ENCODE measurements around the gene CHD6. TPM values are rescaled to one million over a fixed set of nuclear protein-coding genes. Genes with fewer than 3 reads are reported as not detected.
A peak's percentile ranks its signal among the peaks of the same experiment; 100 is the strongest.

The CHD6 gene
- total and polyA plus RNA-seq, 2 of the 13 experiments (the other 11 are each of a cell fraction or from before 2014, with no cell fraction given) = 14.4 to 52.0 TPM

- TF ChIP-seq BATF2 (CRISPR knock-in tag; IDR thresholded peaks at IDR 0.05) (no peak), SPEN (CRISPR knock-in tag; IDR thresholded peaks at IDR 0.05; ENCODE audit: low read depth) (no peak), MED13 (CRISPR knock-in tag; IDR thresholded peaks at IDR 0.05) (no peak), ZSCAN31 (CRISPR knock-in tag; IDR thresholded peaks at IDR 0.05; ENCODE audit: low read depth) (no peak), ZNF773 (CRISPR knock-in tag; IDR thresholded peaks at IDR 0.05; ENCODE audit: borderline replicate concordance) (no peak), PLRG1 (conservative IDR thresholded peaks at IDR 0.05) (no peak), SMARCC2 (IDR thresholded peaks at IDR 0.05) (no peak), ZNF724P (CRISPR knock-in tag; IDR thresholded peaks at IDR 0.05; ENCODE audit: borderline replicate concordance) (no peak; the same call in 1 of the 2 replicates), NR2F1 (CRISPR knock-in tag; IDR thresholded peaks at IDR 0.05) (peak in 1 of 2 experiments; percentile 9; a peak in 1 of 4 replicates), ZMYM2 (CRISPR knock-in tag; IDR thresholded peaks at IDR 0.05) (no peak), SUZ12 (IDR thresholded peaks at IDR 0.05; ENCODE audit: low read depth, low read length) (no peak), PRPF4 (IDR thresholded peaks at IDR 0.05; ENCODE audit: low read depth, low read length, poor library complexity, severe bottlenecking) (no peak), NFIB (CRISPR knock-in tag; IDR thresholded peaks at IDR 0.05; ENCODE audit: borderline replicate concordance) (no peak), TCF12 (IDR thresholded peaks at IDR 0.05) (no peak), TCF12 (CRISPR knock-in tag; IDR thresholded peaks at IDR 0.05) (no peak), PAWR (CRISPR knock-in tag; IDR thresholded peaks at IDR 0.05; ENCODE audit: borderline replicate concordance) (no peak), PHF20 (CRISPR knock-in tag; IDR thresholded peaks at IDR 0.05) (no peak), DMAP1 (CRISPR knock-in tag; IDR thresholded peaks at IDR 0.05) (peak; percentile 73; the same call in 1 of the 2 replicates), DDIT3 (CRISPR knock-in tag; IDR thresholded peaks at IDR 0.05) (no peak), ZUFSP (CRISPR knock-in tag; IDR thresholded peaks at IDR 0.05; ENCODE audit: borderline replicate concordance) (no peak), FOSL2 (CRISPR knock-in tag; IDR thresholded peaks at IDR 0.05) (peak; percentile 47; the same call in 1 of the 2 replicates), ZNF503 (CRISPR knock-in tag; IDR thresholded peaks at IDR 0.05) (no peak), TCF7 (IDR thresholded peaks at IDR 0.05; ENCODE audit: low read depth) (peak; percentile 89), TBX2 (CRISPR knock-in tag; IDR thresholded peaks at IDR 0.05; ENCODE audit: borderline replicate concordance) (peak; percentile 90), TMF1 (CRISPR knock-in tag; IDR thresholded peaks at IDR 0.05; ENCODE audit: low read depth) (no peak)
- TF ChIP-seq, protein P1, sequence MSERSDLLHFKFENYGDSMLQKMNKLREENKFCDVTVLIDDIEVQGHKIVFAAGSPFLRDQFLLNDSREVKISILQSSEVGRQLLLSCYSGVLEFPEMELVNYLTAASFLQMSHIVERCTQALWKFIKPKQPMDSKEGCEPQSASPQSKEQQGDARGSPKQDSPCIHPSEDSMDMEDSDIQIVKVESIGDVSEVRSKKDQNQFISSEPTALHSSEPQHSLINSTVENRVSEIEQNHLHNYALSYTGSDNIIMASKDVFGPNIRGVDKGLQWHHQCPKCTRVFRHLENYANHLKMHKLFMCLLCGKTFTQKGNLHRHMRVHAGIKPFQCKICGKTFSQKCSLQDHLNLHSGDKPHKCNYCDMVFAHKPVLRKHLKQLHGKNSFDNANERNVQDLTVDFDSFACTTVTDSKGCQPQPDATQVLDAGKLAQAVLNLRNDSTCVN (CRISPR knock-in tag; IDR thresholded peaks at IDR 0.05; ENCODE audit: borderline replicate concordance) = 0 out of 2 replicates have a peak, but pooled peaks have one; percentile 37
Measured at GRCh38 chr20:41538810-41539596, 79.2 kb downstream of the CHD6 start (continued).

Measured in HepG2 (cell line).